ENCODE measurements around the gene EIF3I.
"Not testable (repeated sequence)": the region's sequence is repeated elsewhere in the genome, so short reads cannot be mapped to it uniquely, and the experiment has no call there.

The EIF3I gene

DNA sequence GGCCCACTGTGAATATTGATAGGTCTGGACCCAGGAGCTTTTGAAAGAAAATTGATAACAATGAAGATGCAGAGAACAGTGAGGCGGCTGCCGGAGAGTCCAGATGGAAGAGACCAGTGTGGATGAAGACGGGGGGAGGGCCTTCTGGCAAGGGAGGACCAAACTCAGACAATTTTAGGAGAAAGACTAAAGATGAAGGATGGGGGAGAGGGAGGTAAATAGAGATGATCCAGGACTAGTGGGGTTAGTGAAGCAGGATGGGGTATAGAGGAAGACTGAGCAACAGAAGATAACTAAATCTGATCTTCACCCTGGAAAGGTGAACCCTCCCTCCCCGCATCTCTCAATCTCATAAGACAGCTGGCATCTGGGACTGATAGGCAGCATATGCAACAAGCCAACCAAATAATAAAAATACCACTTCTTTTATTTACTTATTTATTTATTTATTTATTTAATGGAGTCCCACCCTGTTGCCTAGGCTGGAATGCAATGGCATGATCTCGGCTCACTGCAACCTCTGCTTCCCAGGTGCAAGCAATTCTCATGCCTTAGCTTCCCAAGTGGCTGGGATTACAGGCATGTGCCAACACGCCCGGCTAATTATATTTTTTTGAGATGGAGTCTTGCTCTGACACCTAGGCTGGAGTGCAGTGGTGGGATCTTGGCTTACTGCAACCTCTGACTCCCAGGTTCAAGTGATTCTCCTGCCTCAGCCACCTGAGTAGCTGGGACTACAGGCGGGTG lies 10.5 kb downstream of the EIF3I start:
- no peak for DNase-seq (ENCODE audit: low spot score)

DNA sequence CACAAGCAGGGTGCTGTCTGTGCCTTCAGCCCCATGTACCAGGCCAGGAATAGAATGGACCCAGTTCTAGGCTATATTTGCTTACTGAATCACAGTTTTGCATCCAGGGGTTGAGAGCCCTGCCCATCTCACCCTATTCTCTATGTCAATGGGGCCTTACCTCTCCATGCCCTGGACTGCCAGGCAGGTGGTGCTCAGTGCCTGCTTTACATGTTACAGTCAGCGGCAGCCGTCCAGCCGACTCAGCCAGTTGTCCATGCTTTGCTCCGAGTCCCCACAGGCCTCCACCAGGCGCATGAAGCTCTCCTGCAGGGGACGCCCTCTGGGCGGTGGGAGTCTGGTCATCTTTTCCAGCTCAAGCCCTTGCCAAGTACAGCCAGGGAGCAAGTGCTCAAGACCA lies 12.6 kb downstream of the EIF3I start:
- DNase-seq (ENCODE audit: low spot score), result no peak

DNA sequence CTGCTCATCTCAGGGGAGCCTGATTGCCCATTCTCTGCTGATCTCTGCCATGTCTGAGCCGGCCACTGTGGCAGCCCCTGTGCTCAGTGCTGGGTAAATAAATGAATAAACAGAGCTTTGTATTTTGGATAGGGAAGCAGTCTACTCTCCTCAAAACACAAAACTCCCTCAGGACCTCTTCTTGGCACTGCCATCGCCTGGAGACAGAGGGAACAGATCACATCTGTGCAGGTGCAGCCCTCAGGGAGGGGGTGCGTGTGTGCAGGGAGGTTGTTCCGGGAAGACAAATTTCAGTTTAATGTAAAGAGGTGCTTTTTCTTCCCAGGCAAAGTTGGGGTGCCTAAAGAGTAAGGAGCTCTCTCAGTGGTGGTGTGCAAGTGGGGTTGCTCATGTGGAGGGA lies 17.1 kb downstream of the EIF3I start:
- no peak for DNase-seq (ENCODE audit: low spot score)

DNA sequence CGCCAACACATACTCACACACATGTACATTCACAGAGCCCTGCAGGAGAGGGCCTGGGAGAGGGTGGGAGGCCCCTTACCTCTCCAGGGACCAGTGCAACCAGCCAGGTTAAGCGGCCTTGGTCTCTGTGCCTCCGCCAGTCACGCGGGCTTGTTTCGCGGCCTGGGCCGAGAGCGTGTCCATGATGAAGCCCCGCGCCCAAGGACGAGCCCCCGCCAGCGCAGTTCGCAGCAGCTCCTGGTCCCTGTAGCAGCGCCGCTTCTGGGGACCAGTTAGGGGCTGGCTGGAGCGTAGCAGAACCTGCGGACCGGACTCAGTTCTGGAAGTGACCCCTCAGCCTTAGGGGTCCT lies 17.6 kb downstream of the EIF3I start:
- DNase-seq (ENCODE audit: low spot score), result no peak

GRCh38 chr1:32240140-32240951 lies 18.1 kb downstream of the EIF3I start:
- peak; percentile 83 for DNase-seq (ENCODE audit: low spot score)

GRCh38 chr1:32241001-32241763 lies 19.0 kb downstream of the EIF3I start:
- peak; percentile 83 for DNase-seq (ENCODE audit: low spot score)

DNA sequence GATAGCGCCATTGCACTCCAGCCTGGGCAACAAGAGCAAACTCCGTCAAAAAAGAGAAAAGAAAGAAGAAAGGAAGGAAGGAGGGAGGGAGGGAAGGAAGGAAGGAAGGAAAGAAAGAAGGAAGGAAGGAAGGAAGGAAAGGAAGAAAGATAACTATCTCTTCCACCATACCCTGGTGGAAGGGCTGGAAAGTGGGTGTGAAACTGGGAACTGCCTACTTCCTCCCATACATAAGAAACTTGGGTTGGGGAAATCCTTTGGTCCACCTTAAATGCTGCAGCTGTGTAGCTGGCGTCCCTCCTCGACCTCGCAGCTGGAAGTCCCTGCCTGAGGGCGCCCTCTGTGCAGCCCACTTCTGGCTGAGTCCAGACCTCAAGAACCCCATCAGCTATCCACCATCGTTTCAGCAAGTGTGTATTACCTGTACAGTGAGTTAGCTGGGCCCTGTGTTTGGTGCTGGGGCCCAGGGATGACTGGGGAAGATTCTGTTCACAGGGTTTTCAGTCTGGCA lies 20.2 kb downstream of the EIF3I start:
- DNase-seq (ENCODE audit: low spot score), result no peak

- peak; percentile 33 for DNase-seq (ENCODE audit: low spot score)
Measured at GRCh38 chr1:32246888-32247273, 24.7 kb downstream of the EIF3I start, which contains the start of gene FAM167B. TSS of gene FAM167B (plus strand) at chr1:32247222. CDS start at chr1:32247422, 200 bp downstream.

- no peak for DNase-seq (ENCODE audit: low spot score)
Measured at GRCh38 chr1:32247452-32247851, 25.2 kb downstream of the EIF3I start.

GRCh38 chr1:32247983-32248889 lies 26.0 kb downstream of the EIF3I start:
- peak; percentile 82 for DNase-seq (ENCODE audit: low spot score)

DNA sequence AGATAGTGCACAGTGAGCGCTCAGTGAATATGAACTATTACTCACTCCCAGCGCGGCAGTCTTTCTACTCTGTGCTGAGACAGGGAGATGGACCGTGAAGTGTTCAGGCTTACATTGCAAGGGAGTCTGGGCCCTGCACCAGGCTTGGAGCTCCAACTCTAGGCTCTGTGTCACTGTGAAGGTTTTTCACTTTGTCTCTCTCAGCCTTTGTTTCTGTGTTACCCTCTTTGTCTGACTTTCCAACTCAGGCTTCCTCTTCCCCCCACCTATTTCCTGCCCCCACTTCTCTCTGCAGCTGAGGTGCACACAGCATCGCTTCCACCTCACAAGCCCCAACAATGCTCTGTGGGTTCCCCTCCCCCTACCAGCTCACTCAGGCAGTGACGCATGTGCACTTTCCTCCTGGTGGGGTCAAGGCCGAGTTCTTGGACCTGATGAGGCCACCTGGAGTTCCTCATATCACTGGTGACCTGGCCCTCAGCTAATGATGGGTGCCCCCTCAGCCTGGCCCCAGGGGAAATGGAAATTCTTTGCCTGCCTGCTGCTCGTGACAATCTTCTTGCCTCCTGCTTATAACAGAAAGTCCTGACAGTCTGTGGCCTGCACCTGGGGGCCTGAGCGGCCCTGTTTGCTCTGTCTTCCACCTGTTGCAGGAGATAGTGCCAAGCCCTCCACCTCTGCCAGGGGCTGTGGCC lies 27.8 kb downstream of the EIF3I start:
- DNase-seq (ENCODE audit: low spot score), result peak; percentile 76

DNA sequence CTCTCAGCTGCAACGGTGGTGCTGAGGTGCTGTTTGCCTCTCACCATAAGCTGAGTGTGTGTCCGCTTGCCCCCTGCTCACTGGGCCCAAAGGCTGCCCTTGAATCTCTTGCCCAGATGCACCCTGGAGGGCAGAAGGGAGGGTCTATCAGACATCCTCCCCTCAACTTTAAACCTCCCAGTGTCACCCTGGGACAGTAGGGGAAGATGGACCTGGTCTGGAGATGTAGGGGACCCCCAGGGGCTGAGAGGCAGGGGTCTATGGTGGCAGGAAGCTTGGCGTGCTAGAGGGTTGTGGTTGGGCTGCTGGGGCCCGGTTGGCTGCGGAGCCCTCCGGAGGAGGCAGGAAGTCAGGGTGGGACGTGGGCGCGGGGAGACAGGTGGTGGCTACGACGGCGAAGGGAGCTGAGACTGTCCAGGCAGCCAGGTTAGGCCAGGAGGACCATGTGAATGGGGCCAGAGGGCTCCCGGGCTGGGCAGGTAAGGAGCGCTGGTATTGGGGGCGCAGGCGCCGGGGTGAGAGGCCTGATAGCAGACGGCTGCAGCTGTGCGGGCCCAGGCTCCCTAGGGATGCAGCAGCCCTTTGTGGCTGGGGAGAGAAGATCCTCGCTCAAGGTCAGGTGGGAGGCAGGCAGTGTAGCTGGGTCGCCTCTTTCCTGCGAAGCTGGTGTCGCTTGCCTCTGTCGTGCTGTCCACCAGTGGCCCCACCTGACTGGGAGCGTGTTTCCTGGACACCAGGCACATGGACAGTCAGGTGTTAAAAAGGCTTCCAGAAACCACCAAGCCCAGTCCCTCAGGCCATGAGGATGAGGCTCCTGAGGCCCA lies 28.9 kb downstream of the EIF3I start, which contains the start of gene LCK:
TSS of gene LCK (plus strand) at position 373 of the 824 bp plus-strand sequence. CDS start 23,065 bp downstream, outside the sequence.
- DNase-seq (ENCODE audit: low spot score), result no peak

DNA sequence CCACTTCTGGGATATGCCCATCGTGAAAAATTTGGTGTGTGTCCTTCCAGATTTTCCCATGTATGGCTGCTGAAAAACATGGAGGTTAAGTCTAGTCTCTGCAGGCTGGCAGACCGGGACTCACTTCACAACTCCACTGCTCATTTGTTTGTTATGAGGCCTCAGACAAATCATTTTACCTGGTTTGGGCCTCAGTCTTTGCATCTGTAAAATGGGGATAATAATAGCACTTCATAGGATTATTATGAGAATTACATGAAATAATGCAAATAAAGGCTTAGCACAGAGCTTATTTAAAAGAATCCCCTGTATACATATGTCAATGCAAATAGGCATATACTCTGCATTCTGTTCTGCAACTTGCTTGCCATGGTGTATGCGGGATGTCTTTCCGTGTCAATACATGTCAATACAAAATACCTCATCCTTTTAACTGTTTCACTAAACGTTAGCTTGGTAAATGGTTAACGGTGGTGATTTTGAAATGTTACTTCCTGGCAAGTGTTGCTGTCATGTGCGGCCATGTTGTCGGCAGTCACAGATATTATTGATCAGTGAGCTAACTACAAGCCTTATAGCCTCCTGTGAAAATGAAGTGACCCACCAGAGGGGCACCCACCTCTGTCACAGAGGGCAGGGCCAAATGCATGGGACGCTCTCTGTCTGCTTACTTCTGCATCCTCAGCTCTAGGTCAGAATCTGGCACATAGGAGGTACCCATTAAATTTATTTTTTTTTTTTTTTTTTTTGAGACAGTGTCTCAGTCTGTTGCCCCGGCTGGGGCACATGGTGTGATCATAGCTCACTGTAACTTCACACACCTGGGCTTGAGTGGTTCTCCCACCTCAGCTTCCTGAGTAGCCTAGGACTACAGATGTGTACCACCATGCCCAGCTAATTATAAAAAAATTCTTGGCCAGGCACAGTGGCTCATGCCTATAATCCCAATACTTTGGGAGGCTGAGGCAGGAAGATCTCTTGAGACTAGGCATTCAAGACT lies 33.2 kb downstream of the EIF3I start:
- no peak for DNase-seq (ENCODE audit: low spot score)

DNA sequence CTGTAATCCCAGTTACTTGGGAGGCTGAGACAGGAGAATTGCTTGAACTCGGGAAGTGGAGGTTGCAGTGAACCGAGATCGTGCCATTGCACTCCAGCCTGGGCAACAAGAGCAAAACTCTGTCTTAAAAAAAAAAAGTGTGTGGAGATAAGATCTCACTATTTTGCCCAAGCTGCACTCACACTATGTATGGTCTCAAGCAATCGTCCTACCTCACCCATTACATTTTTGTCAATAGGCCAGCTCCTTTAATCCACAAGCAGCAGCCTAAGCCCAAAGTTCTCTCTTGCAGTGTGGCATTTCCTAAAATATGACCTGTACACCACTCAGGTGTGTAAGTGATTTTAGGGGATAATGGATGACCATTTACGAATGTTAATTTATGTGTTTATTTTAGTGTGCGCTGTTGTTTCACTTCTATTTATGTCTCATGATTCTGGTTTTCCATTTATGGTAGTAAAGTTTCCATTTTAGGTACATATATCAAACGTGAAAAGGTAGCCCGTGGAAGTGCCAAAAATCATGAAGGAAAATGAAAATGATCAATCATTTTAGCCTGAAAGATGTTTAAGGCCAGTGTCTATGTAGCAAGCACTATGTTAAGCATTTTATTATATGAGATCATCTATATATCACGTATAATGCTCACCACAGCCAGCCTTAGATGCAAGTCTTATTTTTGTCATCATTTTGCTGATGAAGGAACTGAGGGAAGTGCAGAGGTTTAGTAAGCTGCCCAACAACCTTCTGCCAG lies 34.4 kb downstream of the EIF3I start:
- DNase-seq (ENCODE audit: low spot score), result no peak

- DNase-seq (ENCODE audit: low spot score), result no peak
Measured at GRCh38 chr1:32257227-32257508, 35.0 kb downstream of the EIF3I start.

DNA sequence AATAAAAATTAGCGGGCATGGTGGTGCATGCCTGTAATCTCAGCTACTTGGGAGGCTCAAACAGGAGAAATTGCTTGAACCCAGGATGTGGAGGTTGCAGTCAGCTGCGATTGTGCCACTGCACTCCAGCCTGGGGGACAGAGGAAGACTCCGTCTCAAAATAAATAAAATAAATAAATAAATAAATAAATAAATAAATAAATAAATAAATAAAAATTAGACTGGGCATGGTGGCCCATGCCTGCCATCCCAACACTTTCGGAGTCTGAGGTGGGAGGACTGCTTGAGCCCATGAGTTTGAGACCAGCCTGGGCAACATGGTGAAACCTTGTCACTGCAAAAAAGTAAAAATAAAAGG lies 41.0 kb downstream of the EIF3I start:
- not testable (repeated sequence) for DNase-seq (ENCODE audit: low spot score)

- DNase-seq (ENCODE audit: low spot score), result no peak
Measured at GRCh38 chr1:32263744-32264143, 41.5 kb downstream of the EIF3I start.

GRCh38 chr1:32265846-32266245 lies 43.6 kb downstream of the EIF3I start:
- no peak for DNase-seq (ENCODE audit: low spot score)

Data from kidney tubule cell (primary cell).